T-helper 9 cell (primary cell): ENCODE measurements around the gene ATF5.

Source experiments
- DNase-seq: peaks from one replicate; pipeline ENCODE4 v3.0.0-alpha.2; 2020

ATF5 gene

GRCh38 chr19:49977076-49977475, 48.1 kb downstream of the ATF5 start:
- DNase-seq, result no peak

- no peak for DNase-seq
Measured at GRCh38 chr19:49977881-49978280, 48.9 kb downstream of the ATF5 start.

- DNase-seq, result no peak
Measured at GRCh38 chr19:49978324-49978723, 49.3 kb downstream of the ATF5 start.

GRCh38 chr19:49981603-49982593, 52.9 kb downstream of the ATF5 start:
- DNase-seq, result no peak
